Caco-2 (cell line): ENCODE results near the gene TNP1. TPM values are rescaled to one million over a fixed set of nuclear protein-coding genes. Genes with fewer than 3 reads are reported as not detected.

Experiments
- BruUV-seq: library from RNA; stranded (reverse); fragments of 400-500 nt; replicated peaks from 2 replicates; lab custom pipeline; 2021; lab: Mats Ljungman, UMichigan
- CTCF ChIA-PET: fragments of 300-600 bp; sonication (Branson Sonifier 250); formaldehyde crosslinking; loops from one replicate; lab custom pipeline; 2022; ENCODE audit warnings: antibody characterized with exemption; lab: Charles Lee
- POLR2A ChIA-PET: fragments of 300-600 bp; sonication (Branson Sonifier 250); formaldehyde crosslinking; loops from one replicate; lab custom pipeline; 2022; ENCODE audit warnings: antibody characterized with exemption; lab: Charles Lee
- DNase-seq, 2 experiments: peaks; one replicate each; pipeline versions ENCODE4 v3.0.0 to v3.0.0-alpha.2; 2020 to 2022
- H3K27me3 ChIP-seq: replicated peaks from 2 replicates; pipeline ENCODE4 v1.6.0; 2011; ENCODE audit warnings: low read length; ENCODE audit not compliant: control insufficient read depth, insufficient read depth
- H3K36me3 ChIP-seq: 2 replicates; pipeline ENCODE4 v1.5.1; 2011; ENCODE audit warnings: low read length; ENCODE audit not compliant: control insufficient read depth, insufficient read depth
- H3K4me1 ChIP-seq: fragments of 250-450 bp; sonication (Bioruptor Pico); 2 replicates; pipeline ENCODE4 v1.5.1; 2020; ENCODE audit warnings: mild to moderate bottlenecking
- H3K4me3 ChIP-seq: 2 replicates; pipeline ENCODE4 v1.5.1; 2011; ENCODE audit warnings: low read depth, mild to moderate bottlenecking, control low read depth, low read length
- H3K9me3 ChIP-seq: fragments of 250-450 bp; sonication (Bioruptor Pico); 2 replicates; pipeline ENCODE4 v1.5.1; 2020; ENCODE audit warnings: mild to moderate bottlenecking, moderate library complexity
- H3K27ac Mint-ChIP-seq: one replicate; pipeline ENCODE4 v1.8.0; 2022; ENCODE audit warnings: mixed read lengths; ENCODE audit not compliant: unreplicated experiment
- H3K27me3 Mint-ChIP-seq: one replicate; pipeline ENCODE4 v1.8.0; 2022; ENCODE audit warnings: mixed read lengths; ENCODE audit not compliant: insufficient read depth, unreplicated experiment
- H3K36me3 Mint-ChIP-seq: one replicate; pipeline ENCODE4 v1.8.0; 2022; ENCODE audit warnings: mild to moderate bottlenecking, mixed read lengths; ENCODE audit not compliant: insufficient read depth, unreplicated experiment
- H3K4me1 Mint-ChIP-seq: one replicate; pipeline ENCODE4 v1.8.0; 2022; ENCODE audit warnings: low read depth, mixed read lengths; ENCODE audit not compliant: unreplicated experiment
- H3K4me3 Mint-ChIP-seq: one replicate; pipeline ENCODE4 v1.8.0; 2022; ENCODE audit warnings: mild to moderate bottlenecking, moderate library complexity, mixed read lengths; ENCODE audit not compliant: unreplicated experiment
- H3K9me3 Mint-ChIP-seq: one replicate; pipeline ENCODE4 v1.8.0; 2022; ENCODE audit warnings: mixed read lengths; ENCODE audit not compliant: unreplicated experiment
- CTCF ChIP-seq, 2 experiments: fragments of 200-600 bp in 1 of 2; IDR thresholded peaks; 1 replicate in 1 of 2; 2 replicates in 1 of 2; pipeline versions ENCODE4 v1.5.1 to v1.8.0; 2011 to 2022; ENCODE audit warnings: antibody characterized with exemption in 1 of 2, control low read depth in 1 of 2, inconsistent platforms in 1 of 2, low read depth in 1 of 2, low read length in 1 of 2, mild to moderate bottlenecking in 1 of 2, moderate library complexity in 1 of 2; ENCODE audit not compliant: insufficient read depth in 1 of 2, severe bottlenecking in 1 of 2, unreplicated experiment in 1 of 2
- intact Hi-C: fragments of 100-400 bp; cut with micrococcal nuclease; formaldehyde crosslinking; loops from one replicate; pipeline ENCODE4 v1.10.0; 2022; ENCODE audit not compliant: unreplicated experiment
- total RNA-seq: library from RNA; stranded (reverse); gene quantifications from 2 replicates; pipeline ENCODE4 v1.2.3, GENCODE V29; 2022

The TNP1 gene
- total RNA-seq, 1 experiment from 2014 or later, result not detected

DNA sequence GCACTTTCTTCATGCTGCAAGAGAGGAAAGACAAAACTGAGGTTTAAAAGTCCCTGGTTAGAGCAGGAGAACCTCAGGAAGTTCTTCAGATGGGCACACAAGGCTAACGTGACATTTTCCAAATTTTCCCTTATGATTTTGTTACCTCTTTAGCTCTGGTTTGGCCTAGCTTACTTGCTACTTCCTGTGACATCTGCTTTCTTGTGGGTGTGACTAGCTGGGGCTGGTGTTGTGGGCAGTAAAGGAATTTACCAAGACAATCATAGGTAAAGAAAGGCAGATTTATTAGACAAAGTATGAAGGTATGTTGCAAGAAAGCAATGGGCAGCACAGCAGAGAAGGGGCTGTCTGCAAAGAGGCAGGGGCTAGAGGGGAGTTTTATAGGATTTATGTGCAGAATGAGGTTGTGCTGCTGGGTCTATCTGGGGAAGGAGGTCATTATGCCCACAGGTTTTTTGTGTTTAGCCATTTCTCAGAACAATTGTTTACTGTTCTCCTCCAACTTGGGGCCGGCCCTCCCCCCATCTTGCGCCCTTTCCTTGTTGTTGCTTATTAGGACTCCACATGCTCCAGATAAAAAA is 6.7 kb upstream of the TNP1 start:
- intact Hi-C loops, result no loop called here
- POLR2A ChIA-PET, result no interaction called here
- Mint-ChIP-seq H3K9me3 (peaks cover 26% of the 10 kb centered on the region), H3K4me3 (no peak overlapping the region), H3K27me3 (no peaks in the 10 kb centered on the region), H3K27ac (no peak overlapping the region), H3K4me1 (peaks cover 9% of the 10 kb centered on the region), H3K36me3 (no peaks in the 10 kb centered on the region)
- Histone ChIP-seq H3K36me3 (no peaks in the 10 kb centered on the region), H3K9me3 (no peaks in the 10 kb centered on the region; the same call in 1 of the 2 replicates), H3K4me3 (no peak overlapping the region), H3K27me3 (no peaks in the 10 kb centered on the region), H3K4me1 (peaks cover 15% of the 10 kb centered on the region)
- CTCF ChIA-PET, result no interaction called here
- no TSS peak for BruUV-seq
- DNase-seq, result no peak
- TF ChIP-seq CTCF (IDR thresholded peaks at IDR 0.05; ENCODE audit: insufficient read depth in 1 of 2, low read depth in 1 of 2, low read length in 1 of 2, severe bottlenecking in 1 of 2, unreplicated experiment in 1 of 2), result no peak

DNA sequence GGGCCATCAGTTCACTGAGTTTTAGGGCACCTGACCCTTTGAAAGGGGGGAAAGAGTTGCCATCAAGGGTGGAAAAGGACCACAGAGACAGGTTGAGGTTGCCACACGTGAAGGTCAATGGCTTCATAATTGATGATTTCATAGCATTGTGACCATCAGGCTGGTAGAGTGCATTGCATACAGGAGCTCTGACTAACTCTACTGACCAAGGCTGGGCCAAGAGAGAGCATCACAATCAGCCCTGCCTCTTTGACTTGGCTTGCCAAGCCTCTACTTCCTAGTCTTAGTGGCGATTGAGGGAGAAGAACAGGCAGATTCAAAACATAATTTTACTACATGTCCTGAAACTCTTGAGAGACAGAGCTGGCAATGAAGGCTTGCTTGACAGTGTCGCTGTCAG is 5.8 kb upstream of the TNP1 start:
- no peaks in the 10 kb centered on the region for H3K27me3 ChIP-seq
- CTCF ChIA-PET, result no interaction called here
- intact Hi-C loops, result no loop called here
- Mint-ChIP-seq H3K36me3 (no peaks in the 10 kb centered on the region), H3K4me3 (no peak overlapping the region), H3K4me1 (no peaks in the 10 kb centered on the region), H3K27ac (no peak overlapping the region), H3K9me3 (peaks cover 33% of the 10 kb centered on the region), H3K27me3 (no peaks in the 10 kb centered on the region)
- POLR2A ChIA-PET, result no interaction called here
- no peak for DNase-seq
- no peaks in the 10 kb centered on the region for H3K36me3 ChIP-seq
- no peaks in the 10 kb centered on the region; the same call in 1 of the 2 replicates for H3K9me3 ChIP-seq
- no peak for TF ChIP-seq CTCF (IDR thresholded peaks at IDR 0.05; ENCODE audit: insufficient read depth in 1 of 2, low read depth in 1 of 2, low read length in 1 of 2, severe bottlenecking in 1 of 2, unreplicated experiment in 1 of 2)
- no peak overlapping the region for H3K4me3 ChIP-seq
- peaks cover 5% of the 10 kb centered on the region; the same call in 1 of the 2 replicates for H3K4me1 ChIP-seq
- no TSS peak for BruUV-seq

GRCh38 chr2:216863946-216864345 is 4.1 kb upstream of the TNP1 start:
- Mint-ChIP-seq H3K9me3 (peaks cover 39% of the 10 kb centered on the region), H3K4me1 (peaks cover 6% of the 10 kb centered on the region), H3K4me3 (no peak overlapping the region), H3K27ac (no peak overlapping the region), H3K36me3 (no peaks in the 10 kb centered on the region), H3K27me3 (no peaks in the 10 kb centered on the region)
- intact Hi-C loops, result no loop called here
- DNase-seq, result no peak
- no peak for TF ChIP-seq CTCF (IDR thresholded peaks at IDR 0.05; ENCODE audit: insufficient read depth in 1 of 2, low read depth in 1 of 2, low read length in 1 of 2, severe bottlenecking in 1 of 2, unreplicated experiment in 1 of 2)
- BruUV-seq, result no TSS peak
- Histone ChIP-seq H3K9me3 (no peaks in the 10 kb centered on the region; the same call in 1 of the 2 replicates), H3K4me1 (peaks cover 5% of the 10 kb centered on the region; the same call in 1 of the 2 replicates), H3K27me3 (no peaks in the 10 kb centered on the region), H3K4me3 (no peak overlapping the region), H3K36me3 (no peaks in the 10 kb centered on the region)
- CTCF ChIA-PET, result no interaction called here
- POLR2A ChIA-PET, result no interaction called here
